ENCODE results near the gene LMNTD2.

Gene LMNTD2

DNA sequence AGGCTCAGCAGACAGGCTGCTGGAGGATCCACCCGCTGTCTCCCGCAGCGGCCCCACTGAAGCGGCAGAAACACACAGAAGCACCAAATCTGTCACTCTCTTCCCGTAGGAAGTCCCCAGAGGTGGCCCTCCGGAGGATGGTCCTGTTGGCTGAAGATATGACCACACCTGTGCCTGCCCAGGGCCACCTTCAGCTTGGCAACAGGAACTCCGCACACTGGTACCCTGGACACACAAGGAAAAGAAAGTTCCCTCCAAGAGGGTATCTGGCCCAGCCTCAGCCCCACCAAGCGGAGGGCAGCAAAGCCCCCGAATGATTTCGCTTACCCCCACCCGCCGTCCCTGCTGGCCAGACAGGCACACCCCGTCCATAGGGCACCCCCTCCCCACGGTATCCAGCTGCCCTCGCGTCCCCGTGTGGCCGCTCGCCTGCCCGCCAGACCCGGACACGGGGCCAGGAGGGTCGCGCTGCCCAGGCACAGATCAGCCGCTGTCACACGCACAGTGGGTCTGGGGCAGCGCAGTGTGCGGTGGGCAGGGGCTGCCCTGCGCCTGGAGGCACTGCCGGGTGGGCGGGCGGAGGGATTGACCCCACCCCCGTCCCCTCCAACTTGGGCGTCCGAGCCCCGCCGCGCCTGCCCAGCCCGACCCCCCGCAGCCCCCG is 7.2 kb upstream of the LMNTD2 start:
- DNase-seq = no peak

- no peak for DNase-seq
These were observed 6.6 kb upstream of the LMNTD2 start for GRCh38 chr11:567011-567628.

DNA sequence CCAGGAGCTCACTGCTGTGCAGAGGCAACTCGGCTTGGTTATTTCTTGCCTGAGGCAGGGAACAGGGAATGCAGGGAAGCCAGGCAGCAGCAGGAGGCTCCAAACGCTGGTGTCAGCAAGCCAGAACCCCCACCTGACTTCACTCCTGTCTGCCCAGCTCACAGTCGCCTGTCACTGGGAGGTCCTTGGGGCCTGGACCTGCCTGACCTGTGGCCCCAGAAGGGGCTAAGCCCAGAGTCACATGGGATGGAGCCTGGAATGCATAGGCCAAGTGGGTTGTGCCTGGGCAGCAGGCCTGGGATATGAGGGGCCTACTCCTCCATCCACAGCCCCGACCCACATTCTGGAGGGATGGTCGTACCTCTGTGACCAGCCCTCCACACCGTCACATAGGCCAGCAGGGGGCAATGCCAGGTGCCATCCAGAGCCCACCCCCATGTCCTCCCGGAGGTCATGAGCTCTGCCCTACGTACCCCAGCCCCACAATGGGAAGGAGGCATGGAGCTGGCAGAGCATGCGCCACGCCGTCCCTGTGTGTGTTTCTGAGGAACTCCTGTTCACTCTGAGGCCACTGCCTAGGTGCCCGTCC is 5.5 kb upstream of the LMNTD2 start:
- no peak for DNase-seq

DNA sequence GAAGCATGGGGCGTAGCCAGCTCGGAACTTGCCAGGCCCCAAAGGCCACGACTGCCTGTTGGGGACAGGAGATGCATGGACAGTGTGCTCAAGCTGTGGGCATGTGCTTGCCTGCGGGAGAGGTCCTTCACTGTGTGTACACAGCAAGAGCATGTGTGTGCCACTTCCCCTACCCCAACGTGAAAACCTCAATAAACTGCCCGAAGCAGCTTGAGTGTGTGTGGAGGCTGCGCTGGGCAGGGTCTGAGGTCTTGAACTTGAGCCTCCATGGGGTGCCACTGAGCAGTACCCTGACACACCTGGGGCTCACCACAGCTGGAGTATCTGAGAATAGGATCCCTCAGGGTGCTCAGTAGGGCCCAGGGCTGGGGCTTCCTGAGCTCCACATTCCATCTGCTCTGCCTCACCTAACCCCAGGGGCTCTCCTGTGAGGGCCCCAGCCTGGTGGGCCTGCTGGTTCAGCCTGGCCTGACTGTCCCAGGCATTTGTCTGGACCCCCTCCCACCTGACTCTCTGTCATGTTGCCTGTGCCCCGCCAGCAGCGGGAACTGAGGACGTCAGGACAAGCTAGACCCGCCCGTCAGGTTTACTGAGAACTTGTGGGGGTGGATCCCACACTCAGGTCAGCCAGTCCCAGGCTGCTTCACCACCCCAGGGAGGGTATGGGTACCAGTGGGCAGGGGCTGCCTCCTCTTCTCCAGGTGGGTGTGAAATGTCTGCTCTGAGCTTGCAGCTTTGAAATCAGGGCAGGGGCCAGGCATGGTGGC is 3.5 kb upstream of the LMNTD2 start:
- DNase-seq = no peak

GRCh38 chr11:563066-563811 is 2.7 kb upstream of the LMNTD2 start:
- no peak for DNase-seq

GRCh38 chr11:562046-562645 is 1.6 kb upstream of the LMNTD2 start:
- DNase-seq = no peak

DNA sequence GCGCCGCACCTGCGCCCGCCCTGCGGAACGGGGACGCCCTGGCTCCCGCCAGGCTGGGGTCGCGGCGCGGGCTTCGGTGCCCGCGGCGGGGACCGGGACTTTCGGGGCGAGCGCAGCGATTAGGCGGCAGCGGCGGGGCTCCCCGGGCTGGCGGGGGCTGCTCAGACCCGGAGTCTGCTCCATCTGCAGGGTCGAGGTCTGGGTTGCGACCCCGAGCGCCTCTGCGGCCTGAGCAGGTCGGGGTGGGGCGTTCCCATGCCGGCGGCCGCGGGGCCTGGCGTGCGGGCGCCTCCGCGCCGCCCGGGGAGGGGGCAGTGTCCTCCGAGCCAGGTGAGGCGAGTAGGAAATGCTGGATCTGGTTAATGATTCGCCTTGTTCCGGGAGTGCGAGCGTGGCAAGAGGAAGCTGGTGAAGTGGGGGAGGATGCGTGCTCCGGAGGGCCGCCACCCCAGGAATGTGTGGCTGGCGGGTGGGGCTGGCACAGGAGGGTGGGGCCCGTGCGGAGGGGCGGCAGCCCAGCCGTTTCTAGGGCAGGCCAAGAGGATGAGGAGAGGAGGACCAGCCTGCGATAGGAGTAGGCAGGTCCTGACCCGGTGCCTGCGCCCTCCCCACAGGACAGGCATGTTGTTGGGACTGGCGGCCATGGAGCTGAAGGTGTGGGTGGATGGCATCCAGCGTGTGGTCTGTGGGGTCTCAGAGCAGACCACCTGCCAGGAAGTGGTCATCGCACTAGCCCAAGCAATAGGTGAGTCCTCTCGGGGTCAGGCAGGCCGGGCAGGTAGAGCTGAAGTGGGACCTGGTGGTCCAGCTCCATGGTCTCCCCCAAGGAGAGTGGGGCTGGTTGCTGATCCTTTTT is 838 bp upstream of the LMNTD2 start:
- peak; percentile 41 to 65 for DNase-seq

- DNase-seq = no peak
These were observed 730 bp downstream of the LMNTD2 start for GRCh38 chr11:559712-560304.

DNA sequence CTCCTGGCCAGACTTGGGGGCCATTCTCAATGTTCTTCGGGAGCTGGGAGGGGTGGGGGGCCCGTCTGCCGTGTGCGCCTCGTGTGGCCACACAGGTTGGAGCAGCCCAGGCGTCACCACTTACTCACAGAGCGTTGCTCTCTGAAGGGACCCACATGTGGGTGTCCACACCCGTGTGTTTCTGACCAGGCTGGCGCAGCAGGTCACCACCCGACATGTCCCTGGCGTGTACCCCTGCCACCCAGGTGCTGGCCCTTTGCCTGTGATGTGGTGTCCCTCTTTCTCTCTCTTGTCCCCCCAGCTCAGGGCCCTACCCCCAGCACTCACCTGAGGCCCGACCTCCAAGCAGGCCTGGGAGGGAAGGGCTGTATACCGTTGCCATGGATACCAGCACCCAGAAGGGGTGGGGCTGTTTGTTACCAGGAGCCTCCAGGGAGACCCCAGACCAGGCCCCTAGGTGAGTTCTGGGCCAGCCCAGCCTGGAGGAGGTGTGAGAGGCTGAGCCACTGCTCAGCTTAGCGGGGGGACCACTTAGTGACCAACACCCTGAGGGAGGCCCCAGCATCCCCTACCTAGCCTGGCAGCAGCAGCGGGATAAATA is 1.4 kb downstream of the LMNTD2 start:
- DNase-seq = no peak

- no peak for DNase-seq
These were observed 2.0 kb downstream of the LMNTD2 start for GRCh38 chr11:558503-558902.

GRCh38 chr11:557328-558132 is 3.0 kb downstream of the LMNTD2 start:
- DNase-seq = no peak

GRCh38 chr11:556662-557256 is 3.8 kb downstream of the LMNTD2 start:
- DNase-seq = no peak

DNA sequence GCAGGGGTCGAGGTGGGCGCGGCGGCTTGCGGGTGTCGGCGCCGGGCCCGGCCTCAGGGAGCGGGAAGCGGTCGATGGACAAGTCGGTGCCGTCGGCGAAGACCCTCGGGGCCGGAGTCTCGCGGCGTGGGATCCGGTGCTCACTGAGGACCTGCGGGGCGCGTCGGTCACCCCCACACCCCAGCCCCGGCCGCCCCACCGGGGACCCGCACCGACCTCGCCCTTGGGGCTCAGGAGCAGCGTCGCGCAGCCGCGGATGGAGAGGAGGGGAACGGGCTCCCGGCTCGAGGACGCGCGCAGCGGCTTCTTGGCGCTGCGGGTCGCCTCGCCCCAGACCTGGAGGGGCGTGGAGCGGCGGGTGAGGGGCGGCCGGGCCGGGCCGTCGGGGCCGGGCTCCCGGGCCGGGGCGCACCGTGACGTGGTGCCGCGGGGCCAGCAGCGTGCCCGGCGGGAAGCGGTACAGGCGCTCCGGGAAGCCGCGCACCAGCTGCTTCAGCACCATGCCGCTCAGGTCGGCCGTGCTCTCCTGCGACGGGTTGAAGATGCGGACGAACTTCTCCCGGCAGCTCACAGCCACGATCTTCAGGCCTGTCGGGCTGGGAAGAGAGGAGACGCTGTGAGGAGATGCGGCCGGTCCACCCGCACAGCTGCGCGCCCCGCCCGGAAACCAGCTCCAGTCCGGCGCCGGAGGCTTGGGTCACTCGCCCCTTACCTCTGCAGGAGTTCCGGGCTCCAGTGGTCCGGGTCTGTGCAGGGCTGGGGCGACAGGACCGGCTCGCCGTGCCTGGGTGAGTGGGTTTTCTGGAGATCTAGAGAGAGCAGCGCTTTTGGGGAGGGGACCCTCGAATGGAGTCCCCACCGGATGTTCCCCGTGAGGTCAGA is 4.5 kb downstream of the LMNTD2 start:
- DNase-seq = no peak

GRCh38 chr11:555227-555779 is 5.2 kb downstream of the LMNTD2 start:
- no peak for DNase-seq

DNA sequence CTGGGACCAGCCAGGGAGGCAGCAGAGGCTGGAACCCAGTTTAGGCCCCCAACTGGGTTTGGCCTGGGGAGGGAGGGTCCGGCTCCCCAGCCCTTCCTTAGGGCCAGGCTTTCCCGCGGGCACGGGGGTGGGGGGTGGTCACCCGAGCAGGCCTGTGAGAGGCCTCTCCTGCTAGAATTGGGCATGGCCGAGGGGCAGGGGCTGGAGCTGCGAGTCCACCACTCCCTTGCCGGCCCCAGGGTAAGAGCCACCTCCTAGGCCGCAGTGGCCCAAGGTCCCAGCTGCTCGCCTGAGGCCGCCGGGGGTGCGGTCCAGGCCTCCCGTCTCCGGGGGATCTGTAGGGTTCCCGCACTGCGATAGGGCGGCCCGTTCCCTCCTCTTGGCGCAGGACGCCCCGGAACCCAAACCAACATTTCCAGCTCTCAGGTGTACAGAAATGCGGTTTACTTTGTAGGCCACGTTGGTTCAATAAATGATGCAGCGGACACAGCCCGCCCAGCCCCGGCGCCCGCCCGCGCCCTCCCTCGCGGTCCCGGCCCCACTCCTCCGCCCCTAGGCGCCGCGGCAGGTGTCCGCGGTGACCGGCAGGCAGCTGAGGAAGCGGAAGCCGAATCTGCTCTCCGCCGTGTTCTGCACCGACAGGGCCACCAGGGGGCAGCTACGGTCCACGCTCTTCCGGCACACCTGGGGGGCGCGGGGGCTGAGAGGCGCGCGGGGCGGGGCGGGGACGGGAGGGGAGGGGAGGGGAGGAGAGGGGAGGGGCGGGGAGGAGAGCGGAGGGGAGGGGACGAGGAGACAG is 5.9 kb downstream of the LMNTD2 start:
- DNase-seq = peak; percentile 55 to 61

DNA sequence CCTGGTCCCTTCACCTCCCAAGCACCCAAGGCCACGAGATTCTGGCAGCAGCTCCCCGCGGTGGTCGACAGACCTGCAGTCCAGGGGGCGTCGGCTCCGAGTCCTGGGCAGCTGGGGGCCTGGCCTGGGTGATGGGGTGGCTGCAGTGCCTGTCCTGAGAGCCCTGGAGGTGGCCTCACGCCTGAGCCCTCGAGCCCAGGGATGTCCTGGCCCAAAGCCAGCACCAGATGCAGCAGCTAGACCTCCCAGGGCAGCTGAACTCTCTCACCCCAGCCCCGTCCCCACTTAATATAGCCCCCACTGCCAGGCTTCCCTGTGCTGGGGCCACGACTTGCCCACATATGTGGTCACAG is 6.6 kb downstream of the LMNTD2 start:
- no peak for DNase-seq

All from Kasumi-1 (cell line).